ENCODE measurements around the gene OR6J1.

- TF ChIP-seq NFE2L2 (conservative IDR thresholded peaks at IDR 0.05; ENCODE audit: low read length), result no peak
- no peak for TF ChIP-seq CHD2 (IDR thresholded peaks at IDR 0.05; ENCODE audit: low read length, partially characterized antibody)
- no peak for TF ChIP-seq POLR2A (IDR thresholded peaks at IDR 0.05; ENCODE audit: low read length)
- TF ChIP-seq NR3C1 (IDR thresholded peaks at IDR 0.05), result no peak
- no peak for TF ChIP-seq CTCF (IDR thresholded peaks at IDR 0.05)
- no peak for TF ChIP-seq SMC3 (IDR thresholded peaks at IDR 0.05)
- TF ChIP-seq RARB (CRISPR knock-in tag; IDR thresholded peaks at IDR 0.05), result no peak
Measured at GRCh38 chr14:22646570-22647254, 2.6 kb upstream of the OR6J1 start.
